Glomerular visceral epithelial cell (primary cell): ENCODE data around the gene HNF4A.

ENCODE experiments used
- DNase-seq: peaks from one replicate; pipeline ENCODE4 v3.0.0-alpha.2; 2016; ENCODE audit errors: extremely low spot score

The HNF4A gene

GRCh38 chr20:44442298-44443070, 87.0 kb downstream of the HNF4A start:
- no peak for DNase-seq

GRCh38 chr20:44445742-44446710, 90.5 kb downstream of the HNF4A start:
- no peak for DNase-seq

GRCh38 chr20:44447827-44448419, 92.4 kb downstream of the HNF4A start:
- DNase-seq = no peak

GRCh38 chr20:44448753-44449546, 93.5 kb downstream of the HNF4A start:
- DNase-seq = no peak

DNA sequence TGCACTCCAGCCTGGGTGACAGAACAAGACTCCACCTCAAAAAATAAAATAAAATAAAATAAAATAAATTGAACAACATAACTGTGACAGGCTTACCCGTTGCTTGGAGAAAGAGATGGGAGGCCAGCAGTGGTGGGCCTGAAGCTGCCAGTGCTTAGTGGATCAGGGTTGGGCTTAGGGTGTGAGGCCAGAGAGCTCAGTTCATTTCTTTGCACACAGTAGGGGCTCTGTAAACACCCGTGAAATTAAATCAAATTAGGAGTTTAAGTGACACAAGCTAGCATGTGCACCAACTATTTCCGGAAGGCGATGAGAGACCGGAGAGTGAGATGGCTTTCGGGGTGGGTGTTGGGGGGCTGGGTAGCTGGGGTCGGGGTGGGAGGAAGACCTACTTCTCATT, 94.4 kb downstream of the HNF4A start:
- DNase-seq = no peak

GRCh38 chr20:44450281-44450889, 94.9 kb downstream of the HNF4A start:
- DNase-seq = no peak

GRCh38 chr20:44450903-44451450, 95.5 kb downstream of the HNF4A start:
- no peak for DNase-seq

DNA sequence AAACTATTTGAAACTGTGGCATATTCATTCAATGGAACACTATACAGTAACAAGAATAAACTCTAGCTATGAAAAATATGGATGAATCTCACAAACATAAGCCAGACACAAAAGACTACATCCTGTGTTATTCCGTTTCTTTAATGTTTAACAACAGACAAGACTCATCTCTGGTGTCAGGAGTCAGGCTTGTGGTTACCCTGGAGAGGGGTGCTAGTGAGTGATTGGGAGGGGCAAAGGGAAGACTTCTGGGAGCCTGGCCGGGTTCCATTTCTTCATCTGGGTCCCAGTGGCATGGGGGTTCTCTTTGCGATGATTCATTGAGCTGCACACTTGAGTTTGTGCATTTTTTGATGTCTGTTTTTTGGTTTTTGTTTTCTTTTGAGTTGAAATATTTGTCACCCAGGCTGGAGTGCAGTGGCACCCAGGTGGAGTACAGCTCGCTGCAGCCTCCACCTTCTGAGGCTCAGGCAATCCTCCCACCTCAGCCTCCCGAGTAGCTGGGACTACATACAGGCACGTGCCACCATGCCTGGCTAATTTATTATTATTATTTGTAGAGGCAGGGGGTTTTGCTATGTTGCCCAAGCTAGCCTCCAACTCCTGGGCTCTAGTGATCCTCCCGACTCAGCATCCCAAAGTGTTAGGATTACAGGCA, 98.9 kb downstream of the HNF4A start:
- DNase-seq = peak; percentile 62

- no peak for DNase-seq
Measured at GRCh38 chr20:44455126-44455525, 99.6 kb downstream of the HNF4A start.

- DNase-seq = no peak
Measured at GRCh38 chr20:44456611-44457010, 101.1 kb downstream of the HNF4A start.

- no peak for DNase-seq
Measured at GRCh38 chr20:44457016-44457415, 101.5 kb downstream of the HNF4A start.

DNA sequence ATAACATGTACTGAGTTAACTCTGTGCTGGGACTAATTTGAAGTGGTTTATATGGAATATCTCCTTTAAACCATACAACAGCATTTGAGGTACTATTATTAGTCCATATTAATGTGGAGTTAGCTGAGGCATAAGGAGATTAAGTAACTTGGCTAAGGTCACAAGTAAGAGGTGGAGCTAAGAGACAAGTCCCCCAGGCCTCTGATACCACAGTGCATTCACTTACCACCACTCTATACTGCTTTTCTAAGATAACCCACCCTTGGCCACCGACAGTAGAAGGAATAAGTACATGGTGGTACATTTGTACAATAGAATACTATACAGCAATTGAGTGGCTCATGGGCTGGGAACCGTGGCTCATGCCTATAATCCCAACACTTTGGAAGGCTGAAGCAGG, 103.8 kb downstream of the HNF4A start:
- DNase-seq = no peak

DNA sequence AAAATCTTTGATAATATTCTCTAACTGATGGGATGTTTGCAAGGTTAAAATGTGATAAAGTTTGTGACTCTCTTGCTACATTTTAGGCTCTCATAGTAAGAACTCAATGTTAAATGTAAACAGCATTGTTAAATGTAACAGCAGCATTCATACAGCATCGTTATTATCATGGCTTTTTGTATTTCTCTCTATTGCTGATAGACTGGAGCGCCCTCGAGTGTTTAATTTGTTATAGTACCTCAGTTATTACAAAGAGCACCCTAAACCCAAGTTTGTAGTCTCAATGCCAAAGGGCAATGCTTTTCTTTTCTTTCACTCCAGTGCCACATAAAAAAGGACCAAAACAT, 105.3 kb downstream of the HNF4A start:
- peak; percentile 40 for DNase-seq

- DNase-seq = no peak
Measured at GRCh38 chr20:44461142-44461802, 105.8 kb downstream of the HNF4A start.

GRCh38 chr20:44461803-44462174, 106.3 kb downstream of the HNF4A start:
- no peak for DNase-seq

DNA sequence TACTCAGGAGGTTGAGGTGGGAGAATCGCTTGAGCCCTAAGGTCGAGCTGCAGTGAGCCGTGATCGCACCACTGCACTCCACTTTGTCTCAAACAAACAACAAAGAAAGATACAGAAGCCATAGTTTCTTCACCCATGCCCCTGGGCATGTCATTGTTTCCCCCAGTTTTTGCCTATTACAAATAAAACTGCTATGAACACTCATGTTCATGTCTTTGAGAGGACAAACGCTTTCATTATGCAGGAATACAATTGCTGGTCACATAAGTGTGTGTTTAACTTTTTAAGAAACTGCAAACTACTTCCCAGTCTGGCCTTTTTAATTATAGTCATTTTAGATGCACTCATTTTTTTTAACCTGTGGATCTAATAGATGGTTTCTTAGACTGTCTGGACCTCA, 108.0 kb downstream of the HNF4A start:
- no peak for DNase-seq

- DNase-seq = no peak
Measured at GRCh38 chr20:44464514-44464913, 109.0 kb downstream of the HNF4A start.

DNA sequence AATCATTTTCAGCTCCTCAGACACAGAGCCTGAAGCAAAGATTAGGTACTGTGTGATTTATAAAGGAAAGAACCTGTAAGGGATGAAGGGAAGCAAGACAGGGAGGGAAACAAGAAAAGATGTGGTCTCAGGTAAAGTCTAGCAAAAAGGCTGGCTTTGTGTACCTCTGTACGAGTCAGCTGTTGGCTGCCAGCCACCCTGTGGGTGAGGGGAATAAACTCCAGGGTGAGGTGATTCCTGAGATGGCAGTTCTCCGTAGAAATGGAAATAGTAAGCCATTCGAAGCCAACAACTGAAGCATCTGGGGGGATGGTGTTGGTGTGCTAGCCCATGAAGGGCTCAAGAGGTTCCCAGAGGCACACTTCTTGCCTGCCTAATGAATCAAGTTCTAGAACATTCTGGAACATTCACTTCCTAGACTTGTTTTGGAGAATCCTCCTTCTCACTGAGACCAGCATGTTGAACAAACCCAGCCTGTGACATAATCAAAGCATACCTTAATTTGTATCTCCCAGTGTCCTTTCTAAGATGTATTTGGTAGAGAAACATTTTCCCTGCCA, 109.6 kb downstream of the HNF4A start:
- DNase-seq = no peak

GRCh38 chr20:44467289-44467883, 111.9 kb downstream of the HNF4A start:
- no peak for DNase-seq
